ENCODE data around the gene ADPRH.
"Not testable (repeated sequence)": the region's sequence is repeated elsewhere in the genome, so short reads cannot be mapped to it uniquely, and the experiment has no call there.

DNA sequence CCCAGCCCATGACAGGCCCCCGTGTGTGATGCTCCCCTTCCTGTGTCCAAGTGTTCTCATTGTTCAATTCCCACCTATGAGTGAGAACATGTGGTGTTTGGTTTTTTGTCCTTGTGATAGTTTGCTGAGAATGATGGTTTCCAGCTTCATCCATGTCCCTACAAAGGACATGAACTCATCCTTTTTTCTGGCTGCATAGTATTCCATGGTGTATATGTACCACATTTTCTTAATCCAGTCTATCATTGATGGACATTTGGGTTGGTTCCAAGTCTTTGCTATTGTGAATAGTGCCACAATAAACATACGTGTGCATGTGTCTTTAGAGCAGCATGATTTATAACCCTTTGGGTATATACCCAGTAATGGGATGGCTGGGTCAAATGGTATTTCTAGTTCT is 16.0 kb upstream of the ADPRH start:
- not testable (repeated sequence) for TF ChIP-seq HOXB5 (CRISPR knock-in tag; IDR thresholded peaks at IDR 0.05); TP53 (CRISPR knock-in tag; IDR thresholded peaks at IDR 0.05); REST (IDR thresholded peaks at IDR 0.05); POLR2A (IDR thresholded peaks at IDR 0.05; ENCODE audit: low read length); MYC (IDR thresholded peaks at IDR 0.05; ENCODE audit: borderline replicate concordance, low read length); POLR2AphosphoS2 (conservative IDR thresholded peaks at IDR 0.05; ENCODE audit: low read length); ZFP36 (IDR thresholded peaks at IDR 0.05; ENCODE audit: borderline replicate concordance, partially characterized antibody); EP300 (IDR thresholded peaks at IDR 0.05); ESRRA (IDR thresholded peaks at IDR 0.05; ENCODE audit: borderline replicate concordance, low read length); CEBPB (IDR thresholded peaks at IDR 0.05); RNF2 (IDR thresholded peaks at IDR 0.05; ENCODE audit: borderline replicate concordance, low read depth)
- TF ChIP-seq, protein P1, sequence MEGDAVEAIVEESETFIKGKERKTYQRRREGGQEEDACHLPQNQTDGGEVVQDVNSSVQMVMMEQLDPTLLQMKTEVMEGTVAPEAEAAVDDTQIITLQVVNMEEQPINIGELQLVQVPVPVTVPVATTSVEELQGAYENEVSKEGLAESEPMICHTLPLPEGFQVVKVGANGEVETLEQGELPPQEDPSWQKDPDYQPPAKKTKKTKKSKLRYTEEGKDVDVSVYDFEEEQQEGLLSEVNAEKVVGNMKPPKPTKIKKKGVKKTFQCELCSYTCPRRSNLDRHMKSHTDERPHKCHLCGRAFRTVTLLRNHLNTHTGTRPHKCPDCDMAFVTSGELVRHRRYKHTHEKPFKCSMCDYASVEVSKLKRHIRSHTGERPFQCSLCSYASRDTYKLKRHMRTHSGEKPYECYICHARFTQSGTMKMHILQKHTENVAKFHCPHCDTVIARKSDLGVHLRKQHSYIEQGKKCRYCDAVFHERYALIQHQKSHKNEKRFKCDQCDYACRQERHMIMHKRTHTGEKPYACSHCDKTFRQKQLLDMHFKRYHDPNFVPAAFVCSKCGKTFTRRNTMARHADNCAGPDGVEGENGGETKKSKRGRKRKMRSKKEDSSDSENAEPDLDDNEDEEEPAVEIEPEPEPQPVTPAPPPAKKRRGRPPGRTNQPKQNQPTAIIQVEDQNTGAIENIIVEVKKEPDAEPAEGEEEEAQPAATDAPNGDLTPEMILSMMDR (IDR thresholded peaks at IDR 0.05), result not testable (repeated sequence)

All from A549 (cell line).